Natural killer cell treated with Interleukin-12 subunit alpha and Interleukin-12 subunit beta and Interleukin-15 and Interleukin-18, amount 100 ng/mL, for 72 hours (primary cell): ENCODE measurements around the gene TMEM138. TPM values are rescaled to one million over a fixed set of nuclear protein-coding genes. Genes with fewer than 3 reads are reported as not detected.

Experiments
- ATAC-seq, 2 donors: fragments of 150-1000 bp; cut with Tn5 transposase in 1 of 2; sonication (Bioruptor Pico), chemical (Tn5 transposase) in 1 of 2; 2 replicates each; pipeline ENCODE4 v1.10.0; 2021
- DNase-seq: peaks from one replicate; pipeline ENCODE4 v3.0.0; 2022; ENCODE audit warnings: low spot score
- H3K27ac Mint-ChIP-seq, 2 donors: 1 replicate in 1 of 2; 2 replicates in 1 of 2; pipeline ENCODE4 v1.8.0; 2022; ENCODE audit warnings: mixed read lengths in 2 of 2, mild to moderate bottlenecking in 1 of 2, moderate library complexity in 1 of 2
- H3K27me3 Mint-ChIP-seq, 2 donors: 1 replicate in 1 of 2; 2 replicates in 1 of 2; pipeline ENCODE4 v1.8.0; 2022; ENCODE audit warnings: mixed read lengths in 2 of 2
- H3K36me3 Mint-ChIP-seq: one replicate; pipeline ENCODE4 v1.8.0; 2022; ENCODE audit warnings: mixed read lengths
- H3K4me1 Mint-ChIP-seq, 2 donors: 1 replicate in 1 of 2; 2 replicates in 1 of 2; pipeline ENCODE4 v1.8.0; 2022; ENCODE audit warnings: low read depth in 2 of 2, mixed read lengths in 2 of 2, mild to moderate bottlenecking in 1 of 2
- H3K4me3 Mint-ChIP-seq: one replicate; pipeline ENCODE4 v1.8.0; 2022; ENCODE audit warnings: mixed read lengths
- H3K9me3 Mint-ChIP-seq: 2 replicates; pipeline ENCODE4 v1.8.0; 2022; ENCODE audit warnings: mixed read lengths
- total RNA-seq, 2 donors: library from RNA; stranded (reverse); gene quantifications; one replicate each; pipeline ENCODE4 v1.2.3, GENCODE V29; 2022

The TMEM138 gene
- total RNA-seq, 2 donors from 2014 or later, result 56.1 to 107 TPM

- H3K4me1 Mint-ChIP-seq, result peaks cover 25 to 30% of the 10 kb centered on the region in 2 donors
- no peaks in the 10 kb centered on the region for H3K36me3 Mint-ChIP-seq
- DNase-seq (no peak), ATAC-seq (no peak)
- no peaks in the 10 kb centered on the region for H3K27me3 Mint-ChIP-seq
- H3K27ac Mint-ChIP-seq, result no peak overlapping the region
- H3K9me3 Mint-ChIP-seq, result no peaks in the 10 kb centered on the region
- H3K4me3 Mint-ChIP-seq, result no peak overlapping the region
These were observed 28.0 kb downstream of the TMEM138 start for GRCh38 chr11:61390161-61390560.

- ATAC-seq (no peak), DNase-seq (no peak)
These were observed 30.9 kb downstream of the TMEM138 start for GRCh38 chr11:61392981-61393595.

GRCh38 chr11:61401173-61401572 lies 39.0 kb downstream of the TMEM138 start:
- H3K36me3 Mint-ChIP-seq, result peaks cover 13% of the 10 kb centered on the region

More at GRCh38 chr11:61392981-61393595, 30.9 kb downstream of the TMEM138 start:
- Mint-ChIP-seq H3K27ac (peak overlapping the region; percentile 92 to 95), H3K4me3 (peak overlapping the region; percentile 94), H3K36me3 (no peaks in the 10 kb centered on the region), H3K4me1 (peaks cover 22 to 23% of the 10 kb centered on the region in 2 donors), H3K9me3 (no peaks in the 10 kb centered on the region), H3K27me3 (no peaks in the 10 kb centered on the region)

GRCh38 chr11:61401573-61401972 lies 39.4 kb downstream of the TMEM138 start:
- ATAC-seq (no peak), DNase-seq (no peak)
- H3K36me3 Mint-ChIP-seq, result peaks cover 13% of the 10 kb centered on the region
- H3K27ac Mint-ChIP-seq, result peak overlapping the region in 1 of 2 donors; percentile 2
- H3K4me3 Mint-ChIP-seq, result no peak overlapping the region
- H3K27me3 Mint-ChIP-seq, result no peaks in the 10 kb centered on the region
- H3K9me3 Mint-ChIP-seq, result no peaks in the 10 kb centered on the region
- peaks cover 0 to 11% of the 10 kb centered on the region in 2 donors for H3K4me1 Mint-ChIP-seq

More at GRCh38 chr11:61401173-61401572, 39.0 kb downstream of the TMEM138 start:
- peak in 1 of 2 donors; percentile 17 for ATAC-seq
- H3K4me1 Mint-ChIP-seq, result peaks cover 0 to 11% of the 10 kb centered on the region in 2 donors
- no peaks in the 10 kb centered on the region for H3K27me3 Mint-ChIP-seq
- peak overlapping the region; percentile 2 to 3 for H3K27ac Mint-ChIP-seq
- H3K9me3 Mint-ChIP-seq, result no peaks in the 10 kb centered on the region
- no peak overlapping the region for H3K4me3 Mint-ChIP-seq
- DNase-seq, result no peak

DNA sequence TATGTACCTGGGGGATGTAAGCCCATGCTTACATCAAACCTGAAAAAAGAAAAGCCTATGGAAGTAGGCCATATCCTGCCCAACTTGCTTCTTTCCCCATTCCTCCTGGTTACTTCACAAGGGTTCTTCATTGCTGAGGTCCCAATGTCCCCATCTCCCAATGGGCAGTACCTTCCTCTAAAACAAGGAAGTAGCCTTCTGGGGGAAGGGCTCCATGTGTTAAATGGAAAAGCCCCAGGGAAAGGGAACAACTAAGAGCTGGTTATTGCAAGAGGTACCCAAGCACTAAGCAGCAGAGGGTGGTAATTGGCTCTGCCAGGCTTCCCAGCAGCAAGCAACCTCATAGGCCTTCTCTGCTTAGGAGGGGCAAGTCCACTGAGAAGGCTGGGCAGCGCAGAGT lies 41.5 kb downstream of the TMEM138 start:
- DNase-seq (no peak), ATAC-seq (no peak)
- Mint-ChIP-seq H3K36me3 (peaks cover 20% of the 10 kb centered on the region), H3K9me3 (no peaks in the 10 kb centered on the region), H3K4me3 (no peak overlapping the region), H3K4me1 (peaks cover 0 to 11% of the 10 kb centered on the region in 2 donors), H3K27me3 (no peaks in the 10 kb centered on the region), H3K27ac (no peak overlapping the region)

GRCh38 chr11:61404103-61404502 lies 41.9 kb downstream of the TMEM138 start:
- no peaks in the 10 kb centered on the region for H3K27me3 Mint-ChIP-seq
- ATAC-seq (no peak), DNase-seq (no peak)
- H3K9me3 Mint-ChIP-seq, result no peaks in the 10 kb centered on the region
- H3K4me1 Mint-ChIP-seq, result peaks cover 0 to 11% of the 10 kb centered on the region in 2 donors
- no peak overlapping the region for H3K4me3 Mint-ChIP-seq
- H3K27ac Mint-ChIP-seq, result peak overlapping the region in 1 of 2 donors; percentile 38
- peaks cover 20% of the 10 kb centered on the region for H3K36me3 Mint-ChIP-seq

GRCh38 chr11:61404641-61405040 lies 42.5 kb downstream of the TMEM138 start:
- DNase-seq (no peak), ATAC-seq (no peak)
- no peaks in the 10 kb centered on the region for H3K27me3 Mint-ChIP-seq
- peaks cover 20% of the 10 kb centered on the region for H3K36me3 Mint-ChIP-seq
- H3K27ac Mint-ChIP-seq, result peak overlapping the region in 1 of 2 donors; percentile 38
- H3K4me3 Mint-ChIP-seq, result no peak overlapping the region
- peaks cover 0 to 11% of the 10 kb centered on the region in 2 donors for H3K4me1 Mint-ChIP-seq
- H3K9me3 Mint-ChIP-seq, result no peaks in the 10 kb centered on the region

DNA sequence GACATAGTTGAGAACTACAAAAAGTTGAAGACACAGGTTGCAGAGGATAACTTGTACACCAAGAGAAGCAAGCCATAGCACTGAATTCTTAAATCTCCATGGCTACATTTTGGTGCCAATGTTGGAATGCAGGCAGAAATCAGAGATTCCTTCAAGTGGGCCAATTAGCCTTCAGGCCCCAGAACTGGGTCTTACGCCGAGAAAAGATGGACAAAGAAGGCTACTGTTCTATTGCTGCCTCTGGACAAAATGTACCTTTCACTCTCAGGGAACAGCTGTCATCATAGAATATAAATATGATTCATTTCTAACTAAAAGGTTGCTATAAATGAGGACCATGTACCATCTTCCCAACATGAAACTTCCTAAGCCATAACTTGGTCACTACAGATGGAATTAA lies 43.9 kb downstream of the TMEM138 start:
- DNase-seq, result no peak
- Mint-ChIP-seq H3K36me3 (peaks cover 24% of the 10 kb centered on the region), H3K4me1 (peaks cover 0 to 10% of the 10 kb centered on the region in 2 donors), H3K4me3 (no peak overlapping the region), H3K27ac (no peak overlapping the region), H3K9me3 (no peaks in the 10 kb centered on the region), H3K27me3 (no peaks in the 10 kb centered on the region)
- ATAC-seq, result no peak

DNA sequence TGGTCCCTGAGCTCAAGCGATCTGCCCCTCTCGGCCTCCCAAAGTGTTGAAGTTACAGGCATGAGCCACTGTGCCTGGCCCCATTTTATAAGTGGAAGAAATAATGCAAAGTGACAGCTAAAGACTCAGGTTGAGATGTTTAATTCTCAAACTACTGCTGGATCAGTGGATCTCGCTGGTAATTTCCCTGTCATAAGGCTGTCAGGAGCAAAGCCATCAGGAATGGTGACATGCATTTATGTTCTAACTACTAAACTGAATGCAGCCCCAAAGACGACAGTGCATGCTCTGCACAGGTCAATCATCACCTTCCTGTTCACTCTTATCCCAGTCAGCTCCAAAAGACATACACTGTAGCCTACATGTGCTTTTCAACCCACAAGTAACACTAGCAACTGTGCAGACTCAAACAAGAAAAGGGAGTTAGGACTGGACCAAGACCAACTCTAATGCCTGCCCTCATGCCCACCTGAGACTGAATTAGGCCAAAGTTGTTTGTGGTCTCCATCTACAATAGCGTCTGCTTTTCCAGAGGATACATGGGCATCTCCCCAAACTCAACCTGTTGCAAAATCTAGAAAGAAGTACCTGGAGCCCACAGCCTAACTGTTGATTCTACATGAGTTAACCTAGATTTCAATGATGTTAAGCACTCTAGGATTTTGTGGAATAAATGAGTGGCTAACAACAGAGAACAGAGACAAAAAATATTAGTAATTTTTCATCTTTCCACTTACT lies 45.0 kb downstream of the TMEM138 start:
- Mint-ChIP-seq H3K9me3 (no peaks in the 10 kb centered on the region), H3K27ac (peak overlapping the region in 1 of 2 donors; percentile 47), H3K27me3 (no peaks in the 10 kb centered on the region), H3K4me1 (peaks cover 0 to 14% of the 10 kb centered on the region in 2 donors), H3K36me3 (peaks cover 32% of the 10 kb centered on the region), H3K4me3 (no peak overlapping the region)
- DNase-seq, result no peak
- ATAC-seq, result no peak

- Mint-ChIP-seq H3K27ac (no peak overlapping the region), H3K36me3 (peaks cover 43% of the 10 kb centered on the region)
- ATAC-seq, result no peak
These were observed 49.4 kb downstream of the TMEM138 start for GRCh38 chr11:61411589-61411988.

DNA sequence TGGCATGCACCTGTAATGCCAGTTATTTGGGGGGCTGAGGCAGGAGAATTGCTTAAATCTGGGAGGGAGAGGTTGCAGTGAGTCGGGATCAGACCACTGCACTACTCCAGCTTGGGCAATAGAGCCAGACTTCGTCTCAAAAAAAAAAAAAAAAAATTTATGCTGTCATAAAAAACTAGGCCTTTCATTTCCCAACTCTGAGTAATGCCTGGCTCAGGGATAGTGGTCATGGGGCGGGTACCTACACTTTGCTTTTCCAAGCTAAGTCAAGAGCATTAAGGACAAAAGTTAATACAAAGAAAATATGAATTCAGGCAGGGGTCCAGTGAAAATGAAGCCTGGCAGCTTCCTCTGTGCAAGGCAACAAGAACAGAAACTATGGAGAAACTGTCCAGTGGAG lies 51.3 kb downstream of the TMEM138 start:
- H3K9me3 Mint-ChIP-seq, result no peaks in the 10 kb centered on the region
- peaks cover 46% of the 10 kb centered on the region for H3K36me3 Mint-ChIP-seq
- ATAC-seq, result no peak
- H3K4me1 Mint-ChIP-seq, result peaks cover 9 to 30% of the 10 kb centered on the region in 2 donors
- no peak overlapping the region for H3K4me3 Mint-ChIP-seq
- H3K27me3 Mint-ChIP-seq, result no peaks in the 10 kb centered on the region
- H3K27ac Mint-ChIP-seq, result peak overlapping the region in 1 of 2 donors; percentile 66
- no peak for DNase-seq

More at GRCh38 chr11:61411589-61411988, 49.4 kb downstream of the TMEM138 start:
- Mint-ChIP-seq H3K4me1 (peaks cover 0 to 21% of the 10 kb centered on the region in 2 donors), H3K27me3 (no peaks in the 10 kb centered on the region), H3K9me3 (no peaks in the 10 kb centered on the region), H3K4me3 (no peak overlapping the region)
- DNase-seq, result no peak

- Mint-ChIP-seq H3K27ac (peak overlapping the region; percentile 66 to 76), H3K4me3 (no peak overlapping the region), H3K36me3 (peaks cover 46% of the 10 kb centered on the region), H3K4me1 (peaks cover 9 to 34% of the 10 kb centered on the region in 2 donors), H3K9me3 (no peaks in the 10 kb centered on the region), H3K27me3 (no peaks in the 10 kb centered on the region)
- DNase-seq (no peak), ATAC-seq (no peak)
These were observed 52.4 kb downstream of the TMEM138 start for GRCh38 chr11:61414547-61414946.

GRCh38 chr11:61415381-61415780 lies 53.2 kb downstream of the TMEM138 start:
- Mint-ChIP-seq H3K9me3 (no peaks in the 10 kb centered on the region), H3K4me3 (no peak overlapping the region), H3K4me1 (peaks cover 12 to 35% of the 10 kb centered on the region in 2 donors), H3K36me3 (peaks cover 52% of the 10 kb centered on the region), H3K27ac (peak overlapping the region; percentile 66 to 76), H3K27me3 (no peaks in the 10 kb centered on the region)
- DNase-seq (no peak), ATAC-seq (no peak)

DNA sequence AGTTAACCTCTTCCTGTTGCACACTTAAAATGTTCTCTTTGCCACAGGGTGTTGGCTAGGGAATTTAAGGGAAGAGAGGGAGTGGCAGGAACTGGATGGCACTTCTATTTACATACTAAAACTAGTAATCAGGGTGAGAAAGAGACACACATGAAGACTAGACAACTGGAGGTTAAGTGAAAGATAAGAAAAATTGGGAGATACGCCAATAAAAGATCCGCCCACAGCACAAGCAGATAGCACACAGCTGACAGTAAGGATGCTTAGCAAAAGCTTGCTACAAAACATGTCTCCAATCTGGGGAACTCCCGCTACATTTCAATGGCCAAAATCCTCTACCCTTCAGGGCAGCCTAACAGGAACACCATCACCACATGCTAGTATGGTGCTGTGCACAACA lies 54.8 kb downstream of the TMEM138 start:
- no peaks in the 10 kb centered on the region for H3K27me3 Mint-ChIP-seq
- H3K9me3 Mint-ChIP-seq, result no peaks in the 10 kb centered on the region
- DNase-seq (no peak), ATAC-seq (no peak)
- H3K4me1 Mint-ChIP-seq, result peaks cover 18 to 32% of the 10 kb centered on the region in 2 donors
- H3K36me3 Mint-ChIP-seq, result peaks cover 47% of the 10 kb centered on the region
- no peak overlapping the region for H3K4me3 Mint-ChIP-seq
- peak overlapping the region; percentile 34 to 72 for H3K27ac Mint-ChIP-seq
